ENCODE results near the gene DNAH10. TPM values are rescaled to one million over a fixed set of nuclear protein-coding genes. Genes with fewer than 3 reads are reported as not detected.
A peak's percentile ranks its signal among the peaks of the same experiment; 100 is the strongest.

The DNAH10 gene
- 10 to 100 TPM in 1 of 7 donors, 1 to 10 TPM in 2, under 1 TPM in 4; 0.05 to 20.2 (median 0.97) TPM for total RNA-seq
- polyA plus RNA-seq = under 1 TPM; 0.07 to 0.27 TPM
- long read RNA-seq, donor 1, partial matches to known transcripts = 0 of 3 reads
- long read RNA-seq, donor 1, other reads (novel, unspliced or antisense) = 3 of 3 reads
- long read RNA-seq, donor 2 = 0 reads
- long read RNA-seq, donor 3, partial matches to known transcripts = 1 of 1 reads
- long read RNA-seq, donor 3, other reads (novel, unspliced or antisense) = 0 of 1 reads

GRCh38 chr12:123761841-123762714 is at the start of gene DNAH10:
Gene DNAH10, plus strand, starts transcription at chr12:123762301. Its CDS starts 36 bp downstream, at chr12:123762337.
- DNase-seq = peak in 2 of 5 donors; percentile 27 to 38
- intact Hi-C loops (cut with DNase I) = no loop called here
- H3K27me3 ChIP-seq = no peaks in the 10 kb centered on the region
- no peaks in the 10 kb centered on the region for H3K36me3 ChIP-seq
- H3K27ac ChIP-seq = no peak within 1 kb of the TSS
- WGBS, 3 donors = 1 to 3% (median 2%) methylated on average over 43 to 105 of the region's 105 CpGs
- H3K4me3 ChIP-seq = peak within 1 kb of the TSS; percentile 21
- H3K4me1 ChIP-seq (ENCODE audit: insufficient read depth) = no peaks in the 10 kb centered on the region
- no peaks in the 10 kb centered on the region for H3K9me3 ChIP-seq
- TF ChIP-seq POLR2A (IDR thresholded peaks at IDR 0.05) (no peak), EP300 (IDR thresholded peaks at IDR 0.05) (no peak)
- TF ChIP-seq, protein P1, sequence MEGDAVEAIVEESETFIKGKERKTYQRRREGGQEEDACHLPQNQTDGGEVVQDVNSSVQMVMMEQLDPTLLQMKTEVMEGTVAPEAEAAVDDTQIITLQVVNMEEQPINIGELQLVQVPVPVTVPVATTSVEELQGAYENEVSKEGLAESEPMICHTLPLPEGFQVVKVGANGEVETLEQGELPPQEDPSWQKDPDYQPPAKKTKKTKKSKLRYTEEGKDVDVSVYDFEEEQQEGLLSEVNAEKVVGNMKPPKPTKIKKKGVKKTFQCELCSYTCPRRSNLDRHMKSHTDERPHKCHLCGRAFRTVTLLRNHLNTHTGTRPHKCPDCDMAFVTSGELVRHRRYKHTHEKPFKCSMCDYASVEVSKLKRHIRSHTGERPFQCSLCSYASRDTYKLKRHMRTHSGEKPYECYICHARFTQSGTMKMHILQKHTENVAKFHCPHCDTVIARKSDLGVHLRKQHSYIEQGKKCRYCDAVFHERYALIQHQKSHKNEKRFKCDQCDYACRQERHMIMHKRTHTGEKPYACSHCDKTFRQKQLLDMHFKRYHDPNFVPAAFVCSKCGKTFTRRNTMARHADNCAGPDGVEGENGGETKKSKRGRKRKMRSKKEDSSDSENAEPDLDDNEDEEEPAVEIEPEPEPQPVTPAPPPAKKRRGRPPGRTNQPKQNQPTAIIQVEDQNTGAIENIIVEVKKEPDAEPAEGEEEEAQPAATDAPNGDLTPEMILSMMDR (IDR thresholded peaks at IDR 0.05) = no peak

- H3K4me3 ChIP-seq = peak overlapping the region; percentile 86
- no peaks in the 10 kb centered on the region for H3K9me3 ChIP-seq
- DNase-seq = no peak
- intact Hi-C loops (cut with DNase I) = no loop called here
- no peaks in the 10 kb centered on the region for H3K36me3 ChIP-seq
- H3K27ac ChIP-seq = no peak overlapping the region
- no peaks in the 10 kb centered on the region for H3K27me3 ChIP-seq
- peaks cover 5% of the 10 kb centered on the region for H3K4me1 ChIP-seq (ENCODE audit: insufficient read depth)
- WGBS, 3 donors = 1% methylated on average over 26 of the region's 26 CpGs
- TF ChIP-seq EP300 (IDR thresholded peaks at IDR 0.05) (no peak), POLR2A (IDR thresholded peaks at IDR 0.05) (no peak)
- TF ChIP-seq, protein P1 (IDR thresholded peaks at IDR 0.05) = no peak
These were observed 49.3 kb upstream of the DNAH10 start for GRCh38 chr12:123712780-123713319.

DNA sequence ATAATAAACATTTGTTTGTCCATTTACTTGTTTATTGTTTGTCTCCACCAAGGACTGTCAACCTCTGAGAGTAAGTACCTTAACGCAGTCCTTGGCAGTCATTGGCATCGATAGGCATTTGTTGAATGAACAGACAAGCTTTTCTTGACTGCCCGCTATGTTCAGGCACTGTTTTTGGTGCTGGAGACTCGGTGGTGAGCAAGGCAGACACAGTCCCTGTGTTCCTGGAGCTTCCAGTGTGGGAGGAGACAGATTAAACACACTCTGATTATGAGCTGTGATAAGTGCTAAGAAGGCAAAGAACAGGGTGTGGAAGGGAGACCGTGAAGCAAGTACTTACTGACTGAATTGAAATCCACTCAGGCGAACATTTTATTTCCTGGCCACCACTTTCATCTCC is 48.7 kb upstream of the DNAH10 start:
- intact Hi-C loops (cut with DNase I) = no loop called here
- no peak overlapping the region for H3K27ac ChIP-seq
- H3K4me1 ChIP-seq (ENCODE audit: insufficient read depth) = peaks cover 5% of the 10 kb centered on the region
- H3K36me3 ChIP-seq = no peaks in the 10 kb centered on the region
- DNase-seq = no peak
- TF ChIP-seq EP300 (IDR thresholded peaks at IDR 0.05) (no peak), POLR2A (IDR thresholded peaks at IDR 0.05) (no peak)
- TF ChIP-seq, protein P1 (IDR thresholded peaks at IDR 0.05) = no peak
- H3K27me3 ChIP-seq = no peaks in the 10 kb centered on the region
- H3K4me3 ChIP-seq = peak overlapping the region; percentile 86
- WGBS, 3 donors = 50 to 57% (median 57%) methylated on average over 6 of the region's 6 CpGs
- H3K9me3 ChIP-seq = no peaks in the 10 kb centered on the region

DNA sequence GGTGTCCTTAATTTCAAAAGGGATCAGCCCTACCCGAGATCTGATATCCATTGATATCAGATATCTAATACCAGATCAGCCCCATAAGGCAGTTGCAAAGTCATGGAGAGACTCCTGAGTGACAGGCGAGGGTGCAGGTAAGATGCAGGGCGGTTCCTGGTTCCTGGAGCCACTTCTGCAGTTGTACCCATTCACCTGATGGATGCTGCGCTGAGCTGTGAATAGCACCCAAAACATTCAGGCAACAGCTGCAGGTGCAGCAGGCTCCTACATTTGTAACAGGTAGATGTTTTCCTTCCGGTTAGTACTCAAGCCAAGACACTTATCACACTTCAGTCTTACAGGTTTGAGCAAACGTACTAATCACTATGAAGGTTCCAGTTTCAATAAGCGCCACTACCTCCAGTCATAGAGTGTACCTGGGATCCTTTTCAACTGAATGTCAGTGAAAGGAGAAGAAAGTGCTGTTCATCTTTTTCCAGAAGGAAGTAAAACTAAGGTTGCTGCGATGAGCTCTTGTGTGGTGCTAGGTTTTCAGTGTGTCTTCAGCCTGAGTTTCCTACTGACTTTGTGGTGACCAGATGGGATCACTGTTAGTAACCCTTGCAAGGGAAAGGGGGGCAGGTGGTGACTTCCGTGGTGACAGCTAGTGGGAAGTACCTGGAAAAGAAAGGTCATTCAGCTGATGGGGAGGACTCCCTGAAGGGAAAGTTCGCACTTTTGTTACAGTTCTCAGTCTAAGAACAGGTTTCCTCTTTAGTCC is 48.1 kb upstream of the DNAH10 start:
- H3K27ac ChIP-seq = no peak overlapping the region
- intact Hi-C loops (cut with DNase I) = no loop called here
- peaks cover 5% of the 10 kb centered on the region for H3K4me1 ChIP-seq (ENCODE audit: insufficient read depth)
- DNase-seq = no peak
- no peaks in the 10 kb centered on the region for H3K27me3 ChIP-seq
- 83 to 86% (median 86%) methylated on average over 10 of the region's 10 CpGs for WGBS, 3 donors
- no peaks in the 10 kb centered on the region for H3K36me3 ChIP-seq
- no peaks in the 10 kb centered on the region for H3K9me3 ChIP-seq
- H3K4me3 ChIP-seq = no peak overlapping the region
- TF ChIP-seq EP300 (IDR thresholded peaks at IDR 0.05) (no peak), POLR2A (IDR thresholded peaks at IDR 0.05) (no peak)
- TF ChIP-seq, protein P1 (IDR thresholded peaks at IDR 0.05) = no peak
